ENCODE measurements around the gene ITIH5. TPM values are rescaled to one million over a fixed set of nuclear protein-coding genes. Genes with fewer than 3 reads are reported as not detected.

The ITIH5 gene
- total and polyA plus RNA-seq, 2 of the 13 experiments (the other 11 are each of a cell fraction or from before 2014, with no cell fraction given): 4.7 to 8.9 TPM

DNA sequence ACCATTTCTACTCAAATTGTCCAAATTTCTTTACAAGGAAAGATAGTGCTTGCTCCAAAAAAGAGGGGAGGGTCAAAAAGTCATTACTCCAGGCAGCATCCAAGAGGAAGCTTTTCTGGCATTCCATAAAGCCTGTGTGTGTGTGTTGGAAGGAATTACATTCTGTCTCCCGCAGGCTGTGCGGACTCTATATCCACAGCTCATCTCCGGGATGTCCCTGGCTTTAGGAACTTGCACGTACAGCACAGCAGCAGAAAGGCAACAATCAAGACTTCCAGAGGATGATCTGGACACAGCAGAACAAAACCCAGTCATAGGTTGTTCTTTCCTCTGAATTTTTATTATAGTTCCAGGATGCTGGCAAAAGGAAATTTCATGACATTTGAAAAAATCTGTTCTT lies 94.8 kb downstream of the ITIH5 start:
- H3K4me1 ChIP-seq (ENCODE audit: insufficient read depth, low read length): no peaks in the 10 kb centered on the region
- H3K79me2 ChIP-seq (ENCODE audit: insufficient read depth, low read length): no peaks in the 10 kb centered on the region
- no peak overlapping the region for H3K9ac ChIP-seq (ENCODE audit: insufficient read depth, low read depth, low read length)
- no peak overlapping the region for H3K4me3 ChIP-seq (replicated peaks in 1 of 3; ENCODE audit: insufficient read depth in 1 of 3, low read depth in 2 of 3, low read length in 3 of 3)
- no peak overlapping the region for H2AFZ ChIP-seq (ENCODE audit: low read length)
- no peak overlapping the region for H3K27ac ChIP-seq (ENCODE audit: extremely low read length, insufficient read depth, low read length)
- DNase-seq (ENCODE audit: low spot score): no peak
- H4K20me1 ChIP-seq (ENCODE audit: insufficient read depth, low read length): no peaks in the 10 kb centered on the region
- no peak overlapping the region for H3K4me2 ChIP-seq (ENCODE audit: low read depth, low read length)
- no peaks in the 10 kb centered on the region for H3K9me3 ChIP-seq (ENCODE audit: low read length)
- ChIA-PET POLR2A (interaction anchor here (0.6 kb wide), 1 partner anchor 9 kb away, joined by 3 read pairs; no protein-coding TSS in a partner anchor), CTCF (ENCODE audit: low intra/inter-chr PET ratio, low total read pairs) (no interaction called here)
- no peak for ATAC-seq
- intact Hi-C loops (cut with micrococcal nuclease; ENCODE audit: unreplicated experiment) (no loop called here), in situ Hi-C loops (cut with HindIII; ENCODE audit: extremely low pct_ligation_motif_present, low pct_unique_long_range_greater_than_20kb) (no loop called here)
- no peaks in the 10 kb centered on the region for H3K27me3 ChIP-seq (ENCODE audit: control insufficient read depth in 1 of 2, insufficient read depth in 2 of 2, low read length in 2 of 2)
- FAIRE-seq: no peak
- 94% methylated on average over 4 of the region's 4 CpGs for WGBS (ENCODE audit: low lambda C conversion rate)
- no peaks in the 10 kb centered on the region for H3K36me3 ChIP-seq (replicated peaks in 1 of 2; ENCODE audit: control insufficient read depth in 1 of 2, insufficient read depth in 2 of 2, low read length in 2 of 2)
- no TSS peak for BruUV-seq (replicated peaks)
- TF ChIP-seq ARNT2 (CRISPR knock-in tag; IDR thresholded peaks at IDR 0.05; ENCODE audit: low read depth): no peak
- no peak for TF ChIP-seq ZNF350 (CRISPR knock-in tag; IDR thresholded peaks at IDR 0.05; ENCODE audit: borderline replicate concordance, low read depth)
- TF ChIP-seq, protein P1, sequence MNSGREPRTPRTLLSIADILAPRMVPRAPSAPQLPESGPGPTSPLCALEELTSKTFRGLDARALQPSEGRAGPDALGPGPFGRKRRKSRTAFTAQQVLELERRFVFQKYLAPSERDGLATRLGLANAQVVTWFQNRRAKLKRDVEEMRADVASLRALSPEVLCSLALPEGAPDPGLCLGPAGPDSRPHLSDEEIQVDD (CRISPR knock-in tag; IDR thresholded peaks at IDR 0.05; ENCODE audit: borderline replicate concordance): no peak
- no peak for TF ChIP-seq CREM (IDR thresholded peaks at IDR 0.05)
- TF ChIP-seq CREM (CRISPR knock-in tag; IDR thresholded peaks at IDR 0.05): no peak
- TF ChIP-seq ZNF160 (CRISPR knock-in tag; IDR thresholded peaks at IDR 0.05): no peak
- no peak for TF ChIP-seq SSRP1 (CRISPR knock-in tag; IDR thresholded peaks at IDR 0.05)
- TF ChIP-seq, protein P2, sequence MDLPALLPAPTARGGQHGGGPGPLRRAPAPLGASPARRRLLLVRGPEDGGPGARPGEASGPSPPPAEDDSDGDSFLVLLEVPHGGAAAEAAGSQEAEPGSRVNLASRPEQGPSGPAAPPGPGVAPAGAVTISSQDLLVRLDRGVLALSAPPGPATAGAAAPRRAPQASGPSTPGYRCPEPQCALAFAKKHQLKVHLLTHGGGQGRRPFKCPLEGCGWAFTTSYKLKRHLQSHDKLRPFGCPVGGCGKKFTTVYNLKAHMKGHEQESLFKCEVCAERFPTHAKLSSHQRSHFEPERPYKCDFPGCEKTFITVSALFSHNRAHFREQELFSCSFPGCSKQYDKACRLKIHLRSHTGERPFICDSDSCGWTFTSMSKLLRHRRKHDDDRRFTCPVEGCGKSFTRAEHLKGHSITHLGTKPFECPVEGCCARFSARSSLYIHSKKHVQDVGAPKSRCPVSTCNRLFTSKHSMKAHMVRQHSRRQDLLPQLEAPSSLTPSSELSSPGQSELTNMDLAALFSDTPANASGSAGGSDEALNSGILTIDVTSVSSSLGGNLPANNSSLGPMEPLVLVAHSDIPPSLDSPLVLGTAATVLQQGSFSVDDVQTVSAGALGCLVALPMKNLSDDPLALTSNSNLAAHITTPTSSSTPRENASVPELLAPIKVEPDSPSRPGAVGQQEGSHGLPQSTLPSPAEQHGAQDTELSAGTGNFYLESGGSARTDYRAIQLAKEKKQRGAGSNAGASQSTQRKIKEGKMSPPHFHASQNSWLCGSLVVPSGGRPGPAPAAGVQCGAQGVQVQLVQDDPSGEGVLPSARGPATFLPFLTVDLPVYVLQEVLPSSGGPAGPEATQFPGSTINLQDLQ (CRISPR knock-in tag; IDR thresholded peaks at IDR 0.05): no peak
- TF ChIP-seq, protein P3, sequence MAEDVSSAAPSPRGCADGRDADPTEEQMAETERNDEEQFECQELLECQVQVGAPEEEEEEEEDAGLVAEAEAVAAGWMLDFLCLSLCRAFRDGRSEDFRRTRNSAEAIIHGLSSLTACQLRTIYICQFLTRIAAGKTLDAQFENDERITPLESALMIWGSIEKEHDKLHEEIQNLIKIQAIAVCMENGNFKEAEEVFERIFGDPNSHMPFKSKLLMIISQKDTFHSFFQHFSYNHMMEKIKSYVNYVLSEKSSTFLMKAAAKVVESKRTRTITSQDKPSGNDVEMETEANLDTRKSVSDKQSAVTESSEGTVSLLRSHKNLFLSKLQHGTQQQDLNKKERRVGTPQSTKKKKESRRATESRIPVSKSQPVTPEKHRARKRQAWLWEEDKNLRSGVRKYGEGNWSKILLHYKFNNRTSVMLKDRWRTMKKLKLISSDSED (CRISPR knock-in tag; IDR thresholded peaks at IDR 0.05): no peak
- TF ChIP-seq SAFB2 (CRISPR knock-in tag; IDR thresholded peaks at IDR 0.05; ENCODE audit: borderline replicate concordance, low read depth): no peak
- TF ChIP-seq ZNF605 (CRISPR knock-in tag; IDR thresholded peaks at IDR 0.05): no peak
- TF ChIP-seq THYN1 (CRISPR knock-in tag; IDR thresholded peaks at IDR 0.05; ENCODE audit: borderline replicate concordance, low read depth): no peak
- no peak for TF ChIP-seq HOXA3 (CRISPR knock-in tag; IDR thresholded peaks at IDR 0.05)
- no peak for TF ChIP-seq U2AF2 (IDR thresholded peaks at IDR 0.05; ENCODE audit: low read depth, low read length)
- TF ChIP-seq ZNF850 (CRISPR knock-in tag; conservative IDR thresholded peaks at IDR 0.05): no peak
- no peak for TF ChIP-seq GZF1 (CRISPR knock-in tag; IDR thresholded peaks at IDR 0.05)
- TF ChIP-seq, protein P4, sequence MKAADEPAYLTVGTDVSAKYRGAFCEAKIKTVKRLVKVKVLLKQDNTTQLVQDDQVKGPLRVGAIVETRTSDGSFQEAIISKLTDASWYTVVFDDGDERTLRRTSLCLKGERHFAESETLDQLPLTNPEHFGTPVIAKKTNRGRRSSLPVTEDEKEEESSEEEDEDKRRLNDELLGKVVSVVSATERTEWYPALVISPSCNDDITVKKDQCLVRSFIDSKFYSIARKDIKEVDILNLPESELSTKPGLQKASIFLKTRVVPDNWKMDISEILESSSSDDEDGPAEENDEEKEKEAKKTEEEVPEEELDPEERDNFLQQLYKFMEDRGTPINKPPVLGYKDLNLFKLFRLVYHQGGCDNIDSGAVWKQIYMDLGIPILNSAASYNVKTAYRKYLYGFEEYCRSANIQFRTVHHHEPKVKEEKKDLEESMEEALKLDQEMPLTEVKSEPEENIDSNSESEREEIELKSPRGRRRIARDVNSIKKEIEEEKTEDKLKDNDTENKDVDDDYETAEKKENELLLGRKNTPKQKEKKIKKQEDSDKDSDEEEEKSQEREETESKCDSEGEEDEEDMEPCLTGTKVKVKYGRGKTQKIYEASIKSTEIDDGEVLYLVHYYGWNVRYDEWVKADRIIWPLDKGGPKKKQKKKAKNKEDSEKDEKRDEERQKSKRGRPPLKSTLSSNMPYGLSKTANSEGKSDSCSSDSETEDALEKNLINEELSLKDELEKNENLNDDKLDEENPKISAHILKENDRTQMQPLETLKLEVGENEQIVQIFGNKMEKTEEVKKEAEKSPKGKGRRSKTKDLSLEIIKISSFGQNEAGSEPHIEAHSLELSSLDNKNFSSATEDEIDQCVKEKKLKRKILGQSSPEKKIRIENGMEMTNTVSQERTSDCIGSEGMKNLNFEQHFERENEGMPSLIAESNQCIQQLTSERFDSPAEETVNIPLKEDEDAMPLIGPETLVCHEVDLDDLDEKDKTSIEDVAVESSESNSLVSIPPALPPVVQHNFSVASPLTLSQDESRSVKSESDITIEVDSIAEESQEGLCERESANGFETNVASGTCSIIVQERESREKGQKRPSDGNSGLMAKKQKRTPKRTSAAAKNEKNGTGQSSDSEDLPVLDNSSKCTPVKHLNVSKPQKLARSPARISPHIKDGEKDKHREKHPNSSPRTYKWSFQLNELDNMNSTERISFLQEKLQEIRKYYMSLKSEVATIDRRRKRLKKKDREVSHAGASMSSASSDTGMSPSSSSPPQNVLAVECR (CRISPR knock-in tag; IDR thresholded peaks at IDR 0.05; ENCODE audit: borderline replicate concordance): no peak
